Neural progenitor cell (in vitro differentiated cells): Measurements from ENCODE around the gene CENPI.
"Not testable (repeated sequence)": the region's sequence is repeated elsewhere in the genome, so short reads cannot be mapped to it uniquely, and the experiment has no call there.

Experiments
- EZH2 ChIP-seq: fragments of 200-600 bp; sonication (generic); IDR thresholded peaks from 2 replicates; pipeline ENCODE4 v1.6.1; 2017; ENCODE audit warnings: antibody characterized with exemption, mild to moderate bottlenecking, moderate library complexity
- EZH2phosphoT487 ChIP-seq: fragments of 200-600 bp; sonication (generic); IDR thresholded peaks from 2 replicates; pipeline ENCODE4 v1.6.1; 2017; ENCODE audit warnings: antibody characterized with exemption
- TF ChIP-seq, protein P1 (sequence below): fragments of 200-600 bp; sonication (generic); IDR thresholded peaks from 2 replicates; pipeline ENCODE4 v1.5.1; 2017; ENCODE audit warnings: antibody characterized with exemption, mild to moderate bottlenecking

DNA sequence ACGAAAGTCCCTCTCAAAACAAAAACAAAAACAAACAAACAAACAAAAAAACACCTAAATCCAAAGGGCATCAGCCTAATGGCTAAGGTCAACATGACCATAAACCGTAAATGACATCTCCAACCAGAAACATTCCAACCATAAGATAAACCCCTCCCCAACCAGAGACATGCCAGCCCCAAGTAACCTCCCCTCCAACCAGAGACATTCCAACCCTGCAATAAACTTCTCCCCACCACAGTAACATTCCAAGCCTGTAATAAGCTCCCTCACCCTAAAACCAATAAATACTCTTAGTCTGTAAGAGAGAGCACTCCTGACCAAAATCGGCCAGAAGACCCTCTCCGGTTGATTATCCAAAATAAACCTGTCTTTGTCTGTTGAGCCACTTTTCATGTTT lies 41.5 kb upstream of the CENPI start:
- TF ChIP-seq, protein P1, sequence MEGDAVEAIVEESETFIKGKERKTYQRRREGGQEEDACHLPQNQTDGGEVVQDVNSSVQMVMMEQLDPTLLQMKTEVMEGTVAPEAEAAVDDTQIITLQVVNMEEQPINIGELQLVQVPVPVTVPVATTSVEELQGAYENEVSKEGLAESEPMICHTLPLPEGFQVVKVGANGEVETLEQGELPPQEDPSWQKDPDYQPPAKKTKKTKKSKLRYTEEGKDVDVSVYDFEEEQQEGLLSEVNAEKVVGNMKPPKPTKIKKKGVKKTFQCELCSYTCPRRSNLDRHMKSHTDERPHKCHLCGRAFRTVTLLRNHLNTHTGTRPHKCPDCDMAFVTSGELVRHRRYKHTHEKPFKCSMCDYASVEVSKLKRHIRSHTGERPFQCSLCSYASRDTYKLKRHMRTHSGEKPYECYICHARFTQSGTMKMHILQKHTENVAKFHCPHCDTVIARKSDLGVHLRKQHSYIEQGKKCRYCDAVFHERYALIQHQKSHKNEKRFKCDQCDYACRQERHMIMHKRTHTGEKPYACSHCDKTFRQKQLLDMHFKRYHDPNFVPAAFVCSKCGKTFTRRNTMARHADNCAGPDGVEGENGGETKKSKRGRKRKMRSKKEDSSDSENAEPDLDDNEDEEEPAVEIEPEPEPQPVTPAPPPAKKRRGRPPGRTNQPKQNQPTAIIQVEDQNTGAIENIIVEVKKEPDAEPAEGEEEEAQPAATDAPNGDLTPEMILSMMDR: not testable (repeated sequence)
- TF ChIP-seq EZH2, EZH2phosphoT487: not testable (repeated sequence)
